Keratinocyte (primary cell): Measurements from ENCODE around the gene CRKL.

Experiments used
- CTCF ChIP-seq, 3 experiments: IDR thresholded peaks in 1 of 3; conservative IDR thresholded peaks in 1 of 3; optimal IDR thresholded peaks in 1 of 3; 2 replicates in 2 of 3; 3 replicates in 1 of 3; pipeline versions ENCODE3 to v1.5.1; 2011; ENCODE audit warnings: low read length in 3 of 3, mild to moderate bottlenecking in 3 of 3, moderate library complexity in 2 of 3, control low read depth in 1 of 3, inconsistent platforms in 1 of 3; ENCODE audit not compliant: insufficient read depth in 2 of 3; ENCODE audit errors: extremely low read depth in 1 of 3
- EZH2 ChIP-seq: IDR thresholded peaks from one replicate; pipeline ENCODE4 v1.6.1; 2012; ENCODE audit warnings: inconsistent platforms, mild to moderate bottlenecking, low read length, moderate library complexity

- TF ChIP-seq CTCF (optimal IDR thresholded peaks at IDR 0.05 in 1 of 3, IDR thresholded peaks at IDR 0.05 in 1 of 3, conservative IDR thresholded peaks at IDR 0.05 in 1 of 3; ENCODE audit: extremely low read depth in 1 of 3, insufficient read depth in 2 of 3, low read length in 3 of 3) (no peak), EZH2 (no peak)
Measured at GRCh38 chr22:20926243-20926642, 9.0 kb downstream of the CRKL start.
